NCI-H1694 (cell line): ENCODE data around the gene TTLL6.

Experiments
- DNase-seq: peaks from one replicate; lab custom pipeline; 2025; lab: John Stamatoyannopoulos, UW

TTLL6 gene

DNA sequence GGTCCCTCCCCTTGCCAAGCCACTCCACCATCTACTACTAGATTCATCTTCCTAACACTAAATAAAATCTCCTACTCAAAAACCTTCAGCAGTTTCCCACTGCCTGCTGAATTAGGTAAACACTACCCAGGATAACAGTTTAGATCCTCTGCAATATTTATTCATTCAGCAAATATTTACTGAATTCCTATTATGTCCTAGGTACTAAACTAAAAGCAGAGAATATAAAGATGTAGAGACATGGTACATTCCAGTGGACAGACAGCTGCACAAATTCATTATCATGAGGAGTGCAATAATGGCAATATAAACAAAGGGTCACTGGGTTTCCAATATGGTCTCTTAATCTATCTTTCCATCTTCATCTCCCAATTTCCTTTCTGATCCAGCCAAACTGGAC lies 57.7 kb downstream of the TTLL6 start:
- DNase-seq = no peak

DNA sequence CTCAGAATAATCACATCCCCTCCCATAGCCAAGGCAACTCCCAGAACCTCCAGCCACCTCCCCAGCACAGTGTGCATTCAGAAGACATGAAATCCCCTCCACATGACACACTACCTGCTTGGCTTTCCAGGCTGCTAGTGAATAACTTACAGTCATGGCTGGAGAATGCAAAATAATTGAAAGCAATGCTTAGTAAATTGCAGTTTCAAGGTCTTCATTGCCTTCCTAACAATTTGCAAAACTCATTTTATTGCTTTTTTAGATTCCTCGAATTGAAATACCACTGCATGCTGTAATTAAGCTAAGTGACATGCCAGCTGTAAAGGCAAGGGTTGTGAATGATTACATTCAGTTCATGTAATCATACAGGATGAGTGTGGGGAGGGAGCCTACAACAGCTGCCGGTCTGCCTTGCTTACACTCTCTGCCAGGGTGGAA lies 59.5 kb downstream of the TTLL6 start:
- peak; percentile 6 for DNase-seq

DNA sequence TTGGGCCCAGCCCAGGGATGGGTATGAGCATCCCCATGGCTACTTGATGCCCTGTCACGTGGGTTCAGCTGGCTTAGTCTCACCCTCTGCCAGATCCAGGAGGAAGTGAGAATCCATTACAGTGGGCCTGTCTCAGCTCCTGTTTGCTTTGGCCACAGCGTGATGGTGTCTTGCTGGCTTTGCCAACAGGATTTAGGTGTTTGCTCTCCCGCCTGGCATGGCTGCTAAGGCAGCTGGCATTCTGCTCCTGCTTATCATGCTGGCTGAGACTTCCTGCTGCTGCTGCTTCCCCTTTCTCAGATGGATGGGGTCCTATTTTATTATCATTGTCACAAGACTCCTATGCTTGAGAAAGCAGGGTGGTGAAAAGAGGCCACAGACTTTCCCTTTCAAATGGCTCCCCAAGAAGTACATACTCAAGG lies 60.2 kb downstream of the TTLL6 start:
- DNase-seq = no peak

DNA sequence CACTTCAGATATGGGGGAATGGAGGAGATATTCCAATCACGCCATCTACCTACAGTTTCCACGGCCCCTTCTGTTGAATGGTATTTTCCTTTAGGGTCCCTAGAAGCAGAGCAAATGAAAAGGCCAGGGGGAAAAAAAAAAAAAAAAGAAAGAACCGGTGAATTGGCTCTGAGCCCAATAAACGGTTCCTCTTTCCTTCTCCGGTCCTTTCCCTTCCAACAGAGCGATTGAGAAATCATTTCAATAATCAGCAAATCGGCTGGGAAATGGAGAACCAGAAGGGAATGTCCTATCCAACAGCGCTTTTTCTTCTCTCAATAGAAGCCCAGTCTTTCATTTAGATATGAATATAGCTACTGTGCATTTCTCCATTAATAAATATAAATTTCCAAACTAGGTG lies 61.7 kb downstream of the TTLL6 start:
- no peak for DNase-seq

DNA sequence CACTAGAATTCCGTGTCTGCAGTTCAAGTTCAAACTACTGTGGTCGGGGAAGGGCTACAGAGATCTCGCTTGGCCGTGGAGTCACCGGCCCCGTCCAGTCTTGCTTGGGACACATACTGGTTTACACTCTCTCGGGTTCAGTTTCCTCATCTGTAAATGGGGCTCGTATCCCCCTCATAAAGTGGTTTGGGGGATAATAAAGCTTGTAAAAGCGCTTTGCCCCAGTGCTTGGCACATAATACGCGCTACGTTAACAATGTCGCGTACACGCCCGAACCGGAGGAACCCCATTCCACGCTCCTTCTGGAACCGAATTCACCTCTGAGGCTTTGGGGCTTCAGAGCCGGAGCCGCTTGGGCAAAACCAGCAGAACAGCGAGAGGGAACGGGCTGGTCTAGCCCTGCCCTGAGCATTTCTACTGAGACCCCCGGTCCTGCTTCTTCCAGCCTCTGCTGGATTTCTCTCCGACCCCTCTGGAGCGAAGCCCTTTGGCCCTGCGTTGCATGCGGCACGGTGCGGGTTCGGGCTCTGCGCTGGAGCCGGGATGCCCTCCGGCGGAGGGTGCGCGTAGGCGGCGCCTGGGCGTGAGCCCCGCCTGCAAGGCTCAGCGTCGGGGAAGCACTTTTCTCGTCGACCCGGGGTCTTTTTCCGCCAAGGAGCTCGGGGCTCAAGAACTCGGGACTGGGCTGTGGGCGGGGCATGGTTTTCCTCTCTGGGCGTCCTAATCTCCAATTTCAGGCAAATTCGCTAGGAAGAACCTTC lies 62.3 kb downstream of the TTLL6 start:
- DNase-seq = no peak

DNA sequence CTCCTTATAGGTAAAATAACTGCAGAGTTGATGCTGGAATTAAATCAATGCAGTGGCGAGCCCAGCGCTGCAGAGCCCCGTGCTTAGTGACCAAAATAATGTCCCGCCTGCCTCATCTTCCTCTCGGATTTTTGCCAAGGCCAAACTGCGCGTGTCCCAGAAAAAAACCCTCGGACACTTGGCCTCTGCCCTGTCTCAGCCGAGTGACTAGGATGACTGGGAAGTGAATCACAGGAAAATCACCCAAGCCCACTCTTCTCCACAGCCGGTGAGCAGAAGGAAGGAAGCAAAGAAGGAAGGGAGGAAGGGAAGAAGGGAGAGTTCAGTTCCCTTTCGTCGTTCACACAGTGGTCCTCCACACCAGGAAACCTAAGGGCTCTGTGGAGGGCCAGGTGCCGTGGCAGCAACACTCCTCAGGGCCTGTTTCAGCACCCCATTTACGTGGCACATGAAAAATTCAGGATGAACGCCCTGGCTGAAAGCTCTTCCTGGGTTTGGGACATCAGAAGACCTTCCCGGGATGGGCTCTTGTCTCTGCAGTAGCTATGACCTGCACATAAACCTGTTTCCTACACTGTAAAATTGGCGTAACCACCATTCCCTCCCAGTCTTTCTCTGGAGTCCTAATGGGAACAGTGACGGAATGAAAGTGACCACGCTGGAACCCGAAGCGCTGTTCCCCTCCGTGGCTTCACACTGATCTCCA lies 63.1 kb downstream of the TTLL6 start:
- DNase-seq = no peak

DNA sequence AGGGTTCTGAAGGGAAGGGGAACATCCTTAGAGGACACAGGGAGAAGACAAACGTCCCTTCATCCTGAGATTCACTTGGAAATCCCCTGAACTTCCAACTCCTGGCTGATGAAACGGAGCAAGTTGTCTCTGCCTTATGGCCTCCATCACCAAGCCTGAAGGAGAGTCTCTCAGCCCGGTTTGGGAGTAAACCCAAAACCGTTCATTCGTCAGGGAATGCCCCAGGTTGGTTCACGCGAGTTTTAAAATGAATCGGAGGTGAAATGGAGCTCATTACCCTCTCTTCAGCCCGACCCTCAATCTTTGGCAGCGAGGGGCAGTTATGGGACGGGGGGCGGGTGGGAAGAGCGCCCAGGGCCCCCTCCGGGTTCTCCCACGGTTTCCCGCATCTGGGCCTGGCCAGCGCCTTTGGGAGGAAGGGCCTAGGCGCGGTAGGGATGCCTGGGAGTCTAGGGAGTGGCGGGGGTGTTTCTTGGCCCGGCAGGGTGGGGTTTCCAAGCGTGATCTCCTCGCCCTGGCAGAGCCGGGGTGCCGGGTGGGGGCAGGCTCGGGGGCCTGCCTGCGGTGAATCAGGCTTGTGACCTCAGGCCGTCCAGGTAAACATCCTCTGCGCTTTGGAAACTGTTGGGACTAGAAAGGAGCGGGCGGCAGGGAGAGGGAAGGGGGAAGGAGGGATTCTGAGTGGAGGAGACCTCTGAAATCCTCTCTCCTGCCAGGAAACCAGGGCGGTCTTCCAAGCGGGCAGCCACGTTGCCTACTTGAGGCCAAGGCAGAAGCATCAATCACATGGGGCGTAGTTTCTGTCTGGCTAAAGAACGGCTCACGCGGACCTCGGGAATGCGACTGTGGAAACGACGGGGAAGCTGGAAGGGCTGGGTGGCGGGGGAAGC lies 64.4 kb downstream of the TTLL6 start:
- no peak for DNase-seq

DNA sequence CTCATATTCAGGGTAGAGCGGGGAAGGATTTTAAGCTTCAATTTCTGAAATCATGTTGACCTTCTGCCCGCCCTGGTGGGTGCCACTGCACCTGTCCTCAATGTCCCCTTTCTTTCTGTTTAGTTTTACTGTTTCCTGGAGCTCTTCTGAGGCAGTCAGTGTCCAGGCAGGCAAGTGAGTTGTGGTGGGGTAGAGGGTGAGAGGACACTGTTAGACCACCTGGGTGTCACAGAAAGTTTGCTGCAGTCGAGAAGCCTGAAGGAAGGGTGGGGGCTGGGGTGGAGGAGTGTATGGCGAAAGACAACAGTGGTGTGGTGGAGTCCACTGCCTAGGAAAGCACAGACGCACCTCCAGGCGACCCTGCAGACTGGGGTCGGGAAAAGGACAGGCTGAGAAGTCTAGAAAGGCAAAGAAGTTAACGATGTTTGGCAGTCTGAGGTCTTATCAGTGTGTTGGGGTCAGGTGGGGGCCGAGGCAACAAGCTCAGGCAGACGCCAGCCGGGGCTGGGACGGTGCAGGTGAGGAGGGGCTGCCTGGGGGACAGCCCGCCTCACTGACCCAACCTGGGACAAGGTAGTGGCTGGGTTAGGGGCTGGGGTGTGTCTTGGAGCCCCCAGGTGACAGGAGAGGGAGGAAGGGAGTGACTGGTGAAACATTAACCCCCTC lies 65.2 kb downstream of the TTLL6 start:
- no peak for DNase-seq

DNA sequence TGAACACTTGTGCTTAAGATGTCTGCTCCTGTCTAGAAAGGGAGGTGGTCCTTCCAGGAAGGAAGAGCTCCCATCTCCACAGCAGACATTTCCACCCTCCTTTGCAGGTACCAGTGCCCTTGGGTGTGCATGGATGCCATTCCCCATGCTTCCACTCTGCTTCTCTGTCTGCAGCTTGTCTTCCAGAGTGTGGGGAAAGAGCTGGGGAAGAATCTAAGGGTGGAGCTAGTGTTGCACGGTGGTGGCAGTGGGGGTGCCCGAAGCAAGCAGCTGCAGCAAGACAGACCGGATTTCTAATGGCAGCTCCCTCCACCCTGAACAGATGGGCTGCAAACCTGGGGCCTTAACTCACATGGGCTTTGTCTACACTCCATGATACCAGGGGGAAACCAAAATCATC lies 65.9 kb downstream of the TTLL6 start:
- no peak for DNase-seq

DNA sequence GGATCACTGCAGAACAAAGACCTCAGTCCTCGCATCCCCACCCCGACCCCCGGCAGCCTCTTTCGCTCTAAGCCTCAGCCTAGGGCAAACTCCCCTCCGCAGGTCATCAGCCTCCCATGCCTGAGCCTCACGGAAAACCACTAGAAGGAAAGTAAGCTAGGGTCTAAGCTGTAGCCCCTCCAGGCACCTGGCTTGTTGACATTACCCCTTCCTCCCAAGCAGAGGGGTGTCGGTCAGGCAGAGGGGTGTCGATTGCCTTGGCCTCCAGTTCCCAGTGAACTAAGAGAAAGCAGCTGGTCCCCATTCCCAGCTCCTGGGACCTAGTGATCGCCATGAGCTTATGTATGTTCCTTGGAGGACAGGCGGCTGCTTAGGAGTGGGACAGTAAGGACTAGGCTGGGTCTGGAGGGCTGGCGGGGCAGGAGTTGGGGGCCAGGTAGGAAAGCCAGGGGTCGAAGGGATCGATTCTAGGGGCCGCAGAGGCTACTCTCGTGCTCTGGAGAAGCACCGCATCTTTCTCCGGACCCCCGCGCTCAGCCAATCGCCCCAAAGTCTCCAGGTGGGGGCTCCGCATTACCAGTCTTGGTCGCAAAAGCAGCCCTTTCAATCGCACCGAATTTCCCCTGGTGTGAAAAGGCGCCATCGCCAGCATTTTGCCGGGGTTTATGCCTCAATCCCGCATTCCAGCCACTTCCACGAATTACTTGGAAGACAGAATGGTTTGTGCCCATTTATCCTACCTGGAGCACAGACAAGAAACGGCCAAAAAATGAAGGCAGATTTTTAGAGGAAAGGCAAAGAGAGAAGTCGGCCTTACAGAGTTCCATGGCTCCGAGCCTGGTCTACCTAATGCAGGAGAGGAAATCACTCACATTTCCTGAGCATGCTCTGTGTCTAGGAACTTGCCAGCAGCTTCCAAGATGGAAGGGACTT lies 67.1 kb downstream of the TTLL6 start:
- no peak for DNase-seq

DNA sequence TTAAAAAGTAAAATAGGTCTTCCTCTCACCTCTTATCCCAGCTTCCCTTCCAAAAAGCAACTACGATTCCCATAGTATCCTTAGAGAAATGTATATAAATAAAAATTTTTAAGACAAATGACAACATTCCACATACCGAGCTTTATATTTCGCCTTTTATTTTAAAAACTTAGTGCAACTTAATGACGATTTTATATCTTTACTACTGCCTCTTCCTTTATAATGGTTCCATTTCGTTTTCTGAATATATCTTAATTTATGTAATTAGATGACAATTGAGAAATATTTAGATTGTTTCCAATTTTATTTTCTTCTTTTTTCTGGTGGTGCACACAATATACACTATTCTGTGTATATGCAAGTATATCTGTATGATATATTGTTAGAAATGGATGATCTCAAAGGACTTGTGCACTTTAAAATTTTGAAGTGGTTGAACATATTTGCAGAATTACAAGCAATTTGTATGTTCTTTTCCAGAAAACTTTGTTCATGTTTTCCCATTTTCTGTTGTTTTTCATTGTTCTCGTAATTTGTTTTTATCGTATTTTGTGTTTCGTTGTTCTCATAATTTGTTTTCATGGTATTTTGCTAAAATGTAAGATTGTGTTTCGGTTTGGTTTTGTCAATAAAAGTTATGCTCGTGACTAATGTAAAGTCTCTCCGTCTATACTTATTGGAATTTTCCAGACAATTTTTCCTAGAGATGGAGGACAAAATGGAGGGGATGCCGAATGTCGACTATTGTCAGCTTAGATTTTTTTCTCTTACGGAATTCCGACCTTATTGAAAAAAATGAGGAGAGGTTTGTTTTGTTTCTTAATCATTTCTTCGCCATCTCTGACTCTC lies 68.1 kb downstream of the TTLL6 start:
- no peak for DNase-seq

DNA sequence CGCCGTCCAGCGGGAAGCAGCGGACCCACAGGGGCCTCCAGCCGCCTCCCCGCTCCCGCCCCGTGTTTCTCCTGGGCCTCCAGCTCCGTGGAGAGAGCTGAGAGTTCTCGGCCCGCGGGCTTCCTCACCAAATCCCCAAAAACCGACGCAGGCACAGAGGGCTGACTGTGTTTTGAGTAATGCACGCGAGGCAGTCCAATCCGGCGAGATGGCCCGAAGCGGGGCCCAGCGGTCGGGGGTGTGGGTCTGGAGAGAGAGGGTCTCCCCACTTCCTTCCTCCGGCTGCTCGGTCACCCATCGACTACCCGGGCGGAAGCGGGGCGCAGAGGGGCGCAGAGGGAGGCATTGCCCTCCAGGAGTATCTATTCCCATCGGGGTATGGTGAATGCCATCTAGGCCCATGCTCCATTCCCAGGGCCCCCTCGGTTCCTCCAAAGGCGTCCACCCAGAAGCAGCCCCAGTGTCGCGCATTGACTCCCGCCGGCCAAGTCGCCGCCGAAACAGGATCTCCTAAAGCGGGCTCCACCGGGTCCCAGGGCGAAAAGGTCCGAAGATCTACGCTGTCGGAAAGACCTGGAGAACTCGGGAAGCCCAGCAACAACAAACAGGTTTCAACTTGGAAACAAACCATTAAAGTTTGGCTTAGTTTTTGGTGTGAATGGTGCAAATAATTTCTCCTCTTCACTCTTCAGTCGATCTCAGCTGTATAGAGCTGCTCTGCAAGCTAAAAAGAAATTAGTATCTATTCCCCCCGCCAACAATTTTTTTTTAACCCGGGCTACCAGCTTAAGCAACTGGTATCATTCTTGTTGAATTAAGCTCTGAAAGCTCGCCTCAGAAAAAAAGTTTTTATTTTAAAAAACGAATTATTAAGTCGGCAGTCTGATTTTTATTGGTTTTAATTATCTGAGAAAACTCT lies 69.3 kb downstream of the TTLL6 start:
- no peak for DNase-seq

DNA sequence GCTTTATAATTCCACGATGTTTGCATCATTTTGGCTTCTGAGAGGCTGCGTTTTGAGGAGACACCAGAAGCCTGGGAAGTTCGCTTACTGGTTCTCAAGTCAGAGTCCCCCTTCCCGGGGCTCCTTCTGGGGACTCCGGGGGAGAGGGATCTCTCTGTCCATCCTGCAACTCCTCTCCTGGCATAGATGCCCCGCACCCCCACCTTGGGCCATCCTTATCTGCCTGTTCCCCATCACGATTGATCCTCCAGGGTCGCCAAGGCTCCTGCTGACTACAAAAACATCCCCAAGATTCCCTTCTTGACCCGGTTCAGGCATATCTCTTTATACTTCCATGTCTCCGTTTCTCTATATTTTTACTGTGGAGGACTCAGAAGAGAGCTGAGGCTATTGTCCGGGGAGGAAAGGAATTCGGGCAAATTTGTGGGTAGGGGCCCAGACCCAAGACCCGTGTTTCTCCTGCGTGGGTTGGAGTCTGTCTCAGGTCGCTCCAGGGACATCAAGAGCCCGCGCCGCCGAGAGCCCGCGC lies 70.0 kb downstream of the TTLL6 start:
- DNase-seq = no peak

DNA sequence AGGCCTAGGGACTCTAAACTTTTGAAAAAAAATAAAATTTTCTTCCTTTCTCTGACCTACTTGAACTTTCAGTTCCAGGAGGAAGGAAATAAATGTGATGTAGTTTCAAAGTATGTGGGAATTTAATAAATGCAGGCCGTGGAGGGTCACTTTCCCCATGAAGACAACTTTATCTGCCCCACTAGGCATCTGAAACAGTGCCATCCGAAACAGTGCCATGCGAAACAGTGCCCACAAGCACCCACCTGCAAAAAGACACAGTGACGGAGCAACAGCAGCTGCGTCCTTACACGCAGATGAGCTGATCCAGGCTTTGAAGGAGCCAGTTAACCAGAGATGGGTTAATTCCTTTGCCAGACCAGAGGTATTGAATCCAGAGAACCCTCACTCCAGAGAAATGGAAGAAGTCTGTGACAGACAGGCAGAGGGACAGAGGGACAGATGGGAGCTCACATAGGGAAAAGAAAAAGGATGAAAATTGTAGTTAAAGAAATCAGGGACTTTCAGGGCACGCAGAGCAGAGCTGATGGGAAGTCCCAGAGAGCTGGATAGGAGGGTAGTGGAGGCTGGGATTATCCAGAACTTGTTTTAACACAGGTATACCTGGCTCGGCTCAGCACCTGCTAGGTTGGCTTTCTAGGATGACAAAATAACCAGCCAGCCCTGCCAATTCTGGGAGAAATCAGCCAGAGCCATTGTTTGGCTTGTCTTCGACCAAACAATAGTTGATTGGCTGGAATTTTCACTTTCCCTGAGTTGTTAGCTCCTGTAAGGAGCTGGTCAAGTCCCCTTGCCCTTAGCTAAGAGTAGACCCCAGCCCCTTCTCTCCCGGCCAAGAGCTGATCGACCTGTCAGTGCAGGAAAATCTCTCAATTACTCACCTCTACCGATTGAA lies 71.4 kb downstream of the TTLL6 start:
- DNase-seq = no peak

DNA sequence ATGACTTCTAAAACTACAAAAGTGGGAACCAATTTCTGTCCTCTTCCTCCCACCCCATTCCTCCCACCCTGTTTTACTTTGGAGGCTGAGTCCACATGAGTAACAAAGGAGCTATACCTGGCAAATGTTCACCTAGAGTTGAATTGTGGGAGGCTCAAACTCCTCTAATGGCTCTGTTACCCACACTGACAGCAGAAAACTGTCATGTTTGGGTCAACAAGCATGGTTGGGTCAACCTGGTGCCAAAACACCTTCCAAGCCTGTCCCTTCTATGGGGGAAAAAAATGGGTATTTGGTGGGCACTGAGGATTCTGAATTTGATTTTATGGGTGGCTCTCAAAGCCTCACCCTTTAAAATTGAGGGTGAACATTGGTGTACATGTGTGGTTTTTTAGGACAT lies 76.5 kb downstream of the TTLL6 start:
- DNase-seq = no peak

DNA sequence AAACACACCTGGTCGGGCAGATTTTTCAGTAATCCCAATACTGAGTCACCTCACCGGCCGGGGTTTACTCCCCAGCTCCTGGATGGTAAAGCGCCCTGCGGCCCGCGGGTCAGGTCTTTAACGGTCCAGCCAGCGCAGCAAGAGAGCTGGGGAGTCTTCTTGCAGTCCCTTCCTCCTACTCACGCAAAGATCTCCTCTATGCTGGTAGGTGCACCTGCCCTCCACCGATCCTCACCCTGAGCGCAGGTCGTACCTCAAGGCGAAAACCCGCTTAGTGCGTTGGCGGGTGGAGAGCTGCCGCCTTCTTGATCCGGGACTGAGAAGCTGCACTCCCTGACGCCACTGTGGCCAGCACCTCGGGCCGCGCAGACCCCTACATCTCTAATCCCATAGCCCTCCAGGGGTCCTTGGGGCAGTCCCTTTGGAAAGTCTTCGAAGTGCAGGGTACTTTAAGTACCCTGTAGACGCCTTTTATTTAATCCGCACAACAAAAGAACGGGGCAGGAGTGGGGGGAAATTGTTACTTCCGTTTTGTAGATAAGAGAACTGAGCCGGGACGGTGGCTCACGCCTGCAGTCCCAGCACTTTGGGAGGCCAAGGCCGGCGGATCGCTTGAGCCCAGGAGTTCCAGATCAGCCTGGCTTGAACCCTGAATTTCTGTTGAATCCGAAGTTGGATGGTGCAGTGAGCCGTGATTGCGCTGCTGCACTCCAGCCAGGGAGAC lies 78.1 kb downstream of the TTLL6 start:
- no peak for DNase-seq

DNA sequence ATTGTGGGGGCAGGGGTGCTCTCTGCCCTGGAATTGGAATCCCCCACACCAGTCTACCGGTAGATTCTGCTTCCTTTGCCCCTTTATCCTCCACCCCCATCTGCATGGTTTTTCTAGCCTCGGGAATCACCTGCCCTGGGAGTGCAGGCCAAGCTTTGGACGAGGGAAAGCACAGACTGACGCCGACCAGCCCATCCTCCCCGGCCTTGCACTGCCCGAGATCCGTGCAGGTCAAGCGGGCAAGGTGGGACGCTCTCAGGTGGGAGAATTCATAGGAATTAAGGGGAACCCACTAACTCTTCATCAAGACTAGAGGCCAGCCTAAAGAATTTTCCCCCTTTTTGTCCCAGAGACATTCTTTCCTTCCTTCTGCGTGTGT lies 78.6 kb downstream of the TTLL6 start:
- DNase-seq = no peak
